AG09319 (cell line): ENCODE results near the gene APOBEC2.
A peak's percentile ranks its signal among the peaks of the same experiment; 100 is the strongest.

Source experiments
- DNase-seq: peaks from one replicate; pipeline ENCODE4 v3.0.0-alpha.2; 2010; ENCODE audit warnings: low read depth; ENCODE audit errors: extremely low read depth
- CTCF ChIP-seq: IDR thresholded peaks from 2 replicates; pipeline ENCODE4 v1.5.1; 2011; ENCODE audit warnings: low read depth, mild to moderate bottlenecking, inconsistent platforms, low read length, moderate library complexity

Gene APOBEC2

GRCh38 chr6:41063884-41064285 lies 10.9 kb downstream of the APOBEC2 start:
- TF ChIP-seq CTCF: no peak
- DNase-seq: no peak

- no peak for DNase-seq
- TF ChIP-seq CTCF: no peak
Measured at GRCh38 chr6:41064841-41065240, 11.8 kb downstream of the APOBEC2 start.

GRCh38 chr6:41065550-41066026 lies 12.6 kb downstream of the APOBEC2 start:
- no peak for DNase-seq
- TF ChIP-seq CTCF: no peak

GRCh38 chr6:41066867-41067304 lies 13.9 kb downstream of the APOBEC2 start:
- TF ChIP-seq CTCF: peak; percentile 73
- peak; percentile 61 for DNase-seq

GRCh38 chr6:41071501-41071922 lies 18.5 kb downstream of the APOBEC2 start:
- no peak for DNase-seq
- no peak; the same call in none of the 2 replicates for TF ChIP-seq CTCF

GRCh38 chr6:41071923-41072835 lies 19.2 kb downstream of the APOBEC2 start, which contains the start of gene OARD1:
OARD1 (minus strand) TSS chr6:41072356; CDS start chr6:41071634, 722 bp downstream.
- TF ChIP-seq CTCF: 0 out of 2 replicates have a peak, but pooled peaks have one; percentile 9
- DNase-seq: peak; percentile 99

- no peak for DNase-seq
- no peak for TF ChIP-seq CTCF
Measured at GRCh38 chr6:41072836-41073202, 19.8 kb downstream of the APOBEC2 start, which contains the start of gene NFYA. NFYA (plus strand) TSS chr6:41072974; CDS start chr6:41079090, 6,116 bp downstream.
